GM12872 (cell line): ENCODE measurements around the gene SLC26A1.

Source experiments
- CTCF ChIP-seq: IDR thresholded peaks from 3 replicates; pipeline ENCODE4 v1.5.1; 2011; ENCODE audit warnings: low read depth, mild to moderate bottlenecking, low read length, moderate library complexity; ENCODE audit not compliant: insufficient read depth

SLC26A1 gene

GRCh38 chr4:968221-968620, 25.0 kb downstream of the SLC26A1 start:
- no peak for TF ChIP-seq CTCF

GRCh38 chr4:967113-968104, 25.8 kb downstream of the SLC26A1 start:
- TF ChIP-seq CTCF = no peak

DNA sequence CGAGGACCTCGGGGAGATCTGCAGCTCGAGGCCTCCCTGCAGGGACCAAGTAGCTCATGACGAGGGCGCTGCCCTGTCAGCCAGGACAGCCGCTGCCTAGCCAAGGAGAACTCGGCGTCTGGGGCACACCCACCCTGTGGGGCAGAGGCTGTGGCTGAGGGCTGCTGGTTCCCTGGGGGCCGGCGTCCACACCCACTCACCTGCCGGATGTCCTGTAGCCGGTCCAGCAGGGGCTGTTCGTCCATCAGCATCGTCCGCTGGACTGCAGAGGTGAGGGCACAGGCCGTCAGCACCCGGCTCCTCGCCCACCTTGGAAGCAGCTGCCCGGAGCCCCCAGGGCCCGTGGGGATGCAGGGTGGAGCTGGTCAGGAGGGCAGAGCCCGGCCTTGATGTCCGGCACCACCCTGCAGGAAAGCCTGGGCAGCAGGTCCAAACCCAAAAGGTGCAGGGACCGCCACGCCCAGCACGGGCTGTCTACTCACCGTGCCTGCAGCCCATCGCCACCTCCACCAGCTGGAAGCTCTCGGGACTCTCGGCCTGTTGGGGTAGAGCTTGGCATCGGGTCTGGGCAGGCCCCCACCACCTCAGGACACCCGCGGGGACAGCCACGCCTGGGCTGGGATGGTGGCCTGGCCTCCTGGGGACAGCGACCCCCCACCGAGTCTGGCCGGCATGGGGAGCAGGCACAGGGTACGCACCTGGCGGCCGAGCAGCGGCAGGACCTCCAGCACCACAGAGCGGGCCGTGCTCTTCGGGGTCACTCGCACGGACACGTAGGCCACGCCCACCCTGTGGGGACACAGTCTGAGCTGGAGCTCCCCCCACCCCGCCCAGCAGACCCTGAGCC, 26.7 kb downstream of the SLC26A1 start:
- no peak for TF ChIP-seq CTCF

DNA sequence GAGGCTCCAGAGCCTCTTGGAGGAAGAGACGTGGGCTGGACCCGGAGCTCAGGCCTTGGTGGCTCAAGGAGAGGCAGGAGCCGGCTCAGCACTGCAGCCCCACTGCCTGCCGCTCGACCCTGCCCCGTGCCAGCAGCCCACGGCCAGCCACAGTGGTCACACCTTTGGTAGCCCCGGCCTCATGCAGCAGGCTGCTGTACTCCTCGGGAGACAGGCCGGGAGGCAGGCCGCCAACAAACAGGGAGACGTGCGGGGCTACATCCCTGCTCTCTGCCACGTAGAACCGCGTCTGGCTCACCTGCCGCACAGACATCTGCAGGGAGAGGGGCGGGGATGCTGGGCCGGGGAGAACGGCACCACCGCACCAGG, 27.5 kb downstream of the SLC26A1 start:
- no peak for TF ChIP-seq CTCF

DNA sequence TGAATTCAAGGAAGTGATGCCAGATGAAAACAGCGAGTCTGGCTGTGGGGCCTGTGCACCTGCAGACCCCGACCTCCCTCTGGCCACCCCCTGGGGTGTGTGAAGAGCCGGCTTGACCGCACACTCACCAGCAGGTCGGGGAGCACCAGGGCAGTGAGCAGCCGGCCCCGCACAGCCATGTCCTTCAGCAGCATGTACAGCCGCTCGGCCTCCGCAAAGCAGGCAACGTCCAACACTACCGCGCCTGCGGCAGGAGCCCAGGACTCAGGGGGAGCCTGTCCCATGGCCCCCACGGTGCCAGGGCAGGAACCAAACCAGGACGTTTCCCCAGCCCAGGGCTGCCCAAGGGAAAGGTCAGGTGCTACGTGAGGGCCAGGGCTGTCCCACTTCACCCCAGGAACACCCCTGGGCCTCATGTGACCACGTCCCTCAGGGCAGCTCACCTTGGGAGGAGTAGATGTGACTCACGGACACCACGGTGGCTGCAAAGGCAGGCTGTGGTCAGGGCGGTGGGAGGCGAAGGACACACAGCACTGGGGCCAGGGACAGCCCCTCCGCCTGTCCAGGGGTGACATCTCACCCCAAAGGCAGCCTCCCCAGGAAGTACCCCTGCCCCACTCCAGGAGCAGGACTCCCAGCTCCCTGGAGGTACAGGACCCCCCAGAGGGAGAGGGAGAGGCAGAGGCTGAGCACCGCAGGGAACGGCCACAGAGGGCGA, 28.0 kb downstream of the SLC26A1 start:
- TF ChIP-seq CTCF = no peak

DNA sequence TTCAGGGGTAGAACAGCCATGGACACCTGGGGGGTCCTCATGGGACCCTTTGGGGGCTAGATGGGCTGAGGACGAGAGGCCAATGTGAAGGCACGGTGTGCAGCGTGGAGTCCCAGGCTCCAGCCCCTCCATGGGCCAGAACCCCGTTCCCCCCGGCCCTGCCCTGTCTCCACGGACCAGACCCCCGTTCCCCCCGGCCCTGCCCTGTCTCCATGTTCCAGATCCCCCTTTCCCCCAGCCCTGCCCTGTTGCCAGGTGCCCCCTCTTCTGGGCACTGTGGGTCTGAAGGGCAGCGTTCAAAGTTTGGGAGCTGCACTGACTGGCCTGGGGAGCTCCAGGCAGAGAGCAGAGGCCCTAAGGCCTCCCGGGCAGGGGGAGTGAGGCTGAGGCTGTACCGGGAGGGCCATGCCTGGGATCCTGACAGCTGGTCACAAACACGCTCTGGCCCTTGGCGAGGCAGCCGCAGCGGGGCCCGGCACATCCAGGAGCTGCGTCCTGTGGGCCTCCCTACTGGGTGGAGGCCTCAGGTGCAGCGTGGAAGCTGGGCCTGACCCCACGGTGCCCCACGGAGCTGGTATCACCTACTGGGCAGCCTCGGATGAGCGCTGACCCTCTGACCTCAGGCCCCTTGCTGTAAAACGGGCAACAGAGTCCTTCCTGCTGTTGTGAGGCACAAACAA, 28.7 kb downstream of the SLC26A1 start:
- TF ChIP-seq CTCF = no peak
